ENCODE measurements around the gene FAM13A.

GRCh38 chr4:88981556-88981955, 75.4 kb downstream of the FAM13A start:
- TF ChIP-seq, protein P1, sequence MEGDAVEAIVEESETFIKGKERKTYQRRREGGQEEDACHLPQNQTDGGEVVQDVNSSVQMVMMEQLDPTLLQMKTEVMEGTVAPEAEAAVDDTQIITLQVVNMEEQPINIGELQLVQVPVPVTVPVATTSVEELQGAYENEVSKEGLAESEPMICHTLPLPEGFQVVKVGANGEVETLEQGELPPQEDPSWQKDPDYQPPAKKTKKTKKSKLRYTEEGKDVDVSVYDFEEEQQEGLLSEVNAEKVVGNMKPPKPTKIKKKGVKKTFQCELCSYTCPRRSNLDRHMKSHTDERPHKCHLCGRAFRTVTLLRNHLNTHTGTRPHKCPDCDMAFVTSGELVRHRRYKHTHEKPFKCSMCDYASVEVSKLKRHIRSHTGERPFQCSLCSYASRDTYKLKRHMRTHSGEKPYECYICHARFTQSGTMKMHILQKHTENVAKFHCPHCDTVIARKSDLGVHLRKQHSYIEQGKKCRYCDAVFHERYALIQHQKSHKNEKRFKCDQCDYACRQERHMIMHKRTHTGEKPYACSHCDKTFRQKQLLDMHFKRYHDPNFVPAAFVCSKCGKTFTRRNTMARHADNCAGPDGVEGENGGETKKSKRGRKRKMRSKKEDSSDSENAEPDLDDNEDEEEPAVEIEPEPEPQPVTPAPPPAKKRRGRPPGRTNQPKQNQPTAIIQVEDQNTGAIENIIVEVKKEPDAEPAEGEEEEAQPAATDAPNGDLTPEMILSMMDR (IDR thresholded peaks at IDR 0.05) = no peak
- TF ChIP-seq POLR2A (IDR thresholded peaks at IDR 0.05) (no peak), POLR2AphosphoS5 (IDR thresholded peaks at IDR 0.05) (no peak)

All from breast epithelium (tissue), 3 donors.